ENCODE results near the gene ECI1. TPM values are rescaled to one million over a fixed set of nuclear protein-coding genes. Genes with fewer than 3 reads are reported as not detected.

ECI1 gene
- total RNA-seq, 2 experiments from 2014 or later: 10.1 to 12.5 TPM

- Mint-ChIP-seq H3K4me1 (ENCODE audit: low read depth) (no peaks in the 10 kb centered on the region), H3K4me3 (no peak overlapping the region), H3K9me3 (no peaks in the 10 kb centered on the region), H3K27me3 (no peaks in the 10 kb centered on the region), H3K36me3 (ENCODE audit: low read depth) (no peaks in the 10 kb centered on the region), H3K27ac (no peak overlapping the region)
- Histone ChIP-seq H3K36me3 (ENCODE audit: insufficient read depth, low read length) (no peaks in the 10 kb centered on the region), H3K4me1 (ENCODE audit: insufficient read depth, low read length) (no peaks in the 10 kb centered on the region), H3K27ac (ENCODE audit: low read depth in 1 of 2, low read length in 2 of 2) (no peak overlapping the region), H3K27me3 (ENCODE audit: control insufficient read depth in 1 of 2, insufficient read depth in 2 of 2, low read length in 2 of 2) (no peaks in the 10 kb centered on the region), H3K9me3 (ENCODE audit: control insufficient read depth in 1 of 2, insufficient read depth in 1 of 2, low read length in 2 of 2) (no peaks in the 10 kb centered on the region), H3K4me3 (ENCODE audit: low read length) (no peak overlapping the region)
- intact Hi-C loops (cut with DNase I, micrococcal nuclease): no loop called here
- DNase-seq (no peak), ATAC-seq (ENCODE audit: poor library complexity) (no peak)
- ChIA-PET CTCF (no interaction called here), POLR2A (interaction anchor here (0.6 kb wide), 1 partner anchor 502 kb away, joined by 3 read pairs; no protein-coding TSS in a partner anchor)
- TF ChIP-seq, protein P1, sequence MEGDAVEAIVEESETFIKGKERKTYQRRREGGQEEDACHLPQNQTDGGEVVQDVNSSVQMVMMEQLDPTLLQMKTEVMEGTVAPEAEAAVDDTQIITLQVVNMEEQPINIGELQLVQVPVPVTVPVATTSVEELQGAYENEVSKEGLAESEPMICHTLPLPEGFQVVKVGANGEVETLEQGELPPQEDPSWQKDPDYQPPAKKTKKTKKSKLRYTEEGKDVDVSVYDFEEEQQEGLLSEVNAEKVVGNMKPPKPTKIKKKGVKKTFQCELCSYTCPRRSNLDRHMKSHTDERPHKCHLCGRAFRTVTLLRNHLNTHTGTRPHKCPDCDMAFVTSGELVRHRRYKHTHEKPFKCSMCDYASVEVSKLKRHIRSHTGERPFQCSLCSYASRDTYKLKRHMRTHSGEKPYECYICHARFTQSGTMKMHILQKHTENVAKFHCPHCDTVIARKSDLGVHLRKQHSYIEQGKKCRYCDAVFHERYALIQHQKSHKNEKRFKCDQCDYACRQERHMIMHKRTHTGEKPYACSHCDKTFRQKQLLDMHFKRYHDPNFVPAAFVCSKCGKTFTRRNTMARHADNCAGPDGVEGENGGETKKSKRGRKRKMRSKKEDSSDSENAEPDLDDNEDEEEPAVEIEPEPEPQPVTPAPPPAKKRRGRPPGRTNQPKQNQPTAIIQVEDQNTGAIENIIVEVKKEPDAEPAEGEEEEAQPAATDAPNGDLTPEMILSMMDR (IDR thresholded peaks at IDR 0.05): no peak
Measured at GRCh38 chr16:2275476-2276367, 24.3 kb upstream of the ECI1 start.

DNA sequence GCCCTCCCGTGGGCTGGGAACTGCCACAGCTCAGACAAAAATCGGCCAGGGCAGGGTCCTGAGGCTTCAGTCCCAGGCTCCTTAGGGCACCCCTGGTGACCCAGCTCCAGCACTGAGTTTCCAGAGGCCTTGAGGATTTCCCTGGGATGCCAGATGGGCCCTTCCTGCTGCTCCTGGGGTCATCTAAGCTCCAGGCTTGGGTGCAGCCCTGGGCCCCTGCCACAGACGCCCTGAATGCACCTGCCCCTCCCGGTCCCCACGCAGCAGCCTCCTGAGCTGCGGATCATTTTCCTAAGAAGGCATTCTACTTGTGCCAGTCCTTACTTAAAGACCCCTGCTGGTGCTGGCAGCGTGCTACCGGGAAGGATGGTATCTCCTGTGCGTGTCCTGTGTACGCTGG lies 22.5 kb upstream of the ECI1 start:
- Mint-ChIP-seq H3K36me3 (ENCODE audit: low read depth) (no peaks in the 10 kb centered on the region), H3K27me3 (no peaks in the 10 kb centered on the region), H3K27ac (no peak overlapping the region), H3K9me3 (no peaks in the 10 kb centered on the region), H3K4me1 (ENCODE audit: low read depth) (peaks cover 10% of the 10 kb centered on the region), H3K4me3 (no peak overlapping the region)
- Histone ChIP-seq H3K9me3 (ENCODE audit: control insufficient read depth in 1 of 2, insufficient read depth in 1 of 2, low read length in 2 of 2) (no peaks in the 10 kb centered on the region), H3K27me3 (ENCODE audit: control insufficient read depth in 1 of 2, insufficient read depth in 2 of 2, low read length in 2 of 2) (no peaks in the 10 kb centered on the region), H3K4me3 (ENCODE audit: low read length) (no peak overlapping the region), H3K36me3 (ENCODE audit: insufficient read depth, low read length) (no peaks in the 10 kb centered on the region), H3K4me1 (ENCODE audit: insufficient read depth, low read length) (peaks cover 11% of the 10 kb centered on the region), H3K27ac (ENCODE audit: low read depth in 1 of 2, low read length in 2 of 2) (no peak overlapping the region)
- DNase-seq: no peak
- TF ChIP-seq, protein P1 (IDR thresholded peaks at IDR 0.05): no peak
- intact Hi-C loops (cut with DNase I, micrococcal nuclease): no loop called here
- ChIA-PET CTCF (no interaction called here), POLR2A (no interaction called here)
- no peak for ATAC-seq (ENCODE audit: poor library complexity)

GRCh38 chr16:2273484-2273883 lies 22.1 kb upstream of the ECI1 start:
- Mint-ChIP-seq H3K27ac (no peak overlapping the region), H3K9me3 (no peaks in the 10 kb centered on the region), H3K36me3 (ENCODE audit: low read depth) (no peaks in the 10 kb centered on the region), H3K4me3 (peak overlapping the region; percentile 63), H3K4me1 (ENCODE audit: low read depth) (peaks cover 10% of the 10 kb centered on the region), H3K27me3 (no peaks in the 10 kb centered on the region)
- ChIA-PET POLR2A (no interaction called here), CTCF (no interaction called here)
- intact Hi-C loops (cut with DNase I, micrococcal nuclease): no loop called here
- TF ChIP-seq, protein P1 (IDR thresholded peaks at IDR 0.05): no peak
- Histone ChIP-seq H3K9me3 (ENCODE audit: control insufficient read depth in 1 of 2, insufficient read depth in 1 of 2, low read length in 2 of 2) (no peaks in the 10 kb centered on the region), H3K27ac (ENCODE audit: low read depth in 1 of 2, low read length in 2 of 2) (no peak overlapping the region), H3K4me1 (ENCODE audit: insufficient read depth, low read length) (peaks cover 15% of the 10 kb centered on the region), H3K27me3 (ENCODE audit: control insufficient read depth in 1 of 2, insufficient read depth in 2 of 2, low read length in 2 of 2) (no peaks in the 10 kb centered on the region), H3K36me3 (ENCODE audit: insufficient read depth, low read length) (no peaks in the 10 kb centered on the region), H3K4me3 (ENCODE audit: low read length) (no peak overlapping the region)
- ATAC-seq (ENCODE audit: poor library complexity) (no peak), DNase-seq (no peak)

Data from CD4-positive, alpha-beta T cell (primary cell).